ENCODE results near the gene ORC5.
"Not testable (repeated sequence)": the region's sequence is repeated elsewhere in the genome, so short reads cannot be mapped to it uniquely, and the experiment has no call there.

ORC5 gene

GRCh38 chr7:104179178-104179577, 28.6 kb downstream of the ORC5 start:
- DNase-seq = no peak

- not testable (repeated sequence) for DNase-seq
These were observed 30.2 kb downstream of the ORC5 start for GRCh38 chr7:104177565-104178083.

- DNase-seq = no peak
These were observed 31.5 kb downstream of the ORC5 start for GRCh38 chr7:104176332-104176731.

- no peak for DNase-seq
These were observed 32.3 kb downstream of the ORC5 start for GRCh38 chr7:104175361-104175984.

- DNase-seq = no peak
These were observed 33.0 kb downstream of the ORC5 start for GRCh38 chr7:104174798-104175197.

GRCh38 chr7:104162081-104162480, 45.7 kb downstream of the ORC5 start:
- no peak for DNase-seq

GRCh38 chr7:104161244-104161643, 46.6 kb downstream of the ORC5 start:
- no peak for DNase-seq

GRCh38 chr7:104160375-104160774, 47.4 kb downstream of the ORC5 start:
- peak; percentile 35 for DNase-seq

GRCh38 chr7:104156842-104157277, 51.0 kb downstream of the ORC5 start:
- DNase-seq = peak; percentile 26

GRCh38 chr7:104153287-104153686, 54.5 kb downstream of the ORC5 start:
- DNase-seq = no peak

GRCh38 chr7:104152468-104152867, 55.3 kb downstream of the ORC5 start:
- DNase-seq = no peak

GRCh38 chr7:104150470-104150869, 57.3 kb downstream of the ORC5 start:
- DNase-seq = no peak

GRCh38 chr7:104149822-104150221, 58.0 kb downstream of the ORC5 start:
- no peak for DNase-seq

- no peak for DNase-seq
These were observed 65.7 kb downstream of the ORC5 start for GRCh38 chr7:104142147-104142546.

- DNase-seq = no peak
These were observed 69.8 kb downstream of the ORC5 start for GRCh38 chr7:104137971-104138370.

- DNase-seq = no peak
These were observed 70.3 kb downstream of the ORC5 start for GRCh38 chr7:104137511-104137910.

GRCh38 chr7:104136981-104137380, 70.8 kb downstream of the ORC5 start:
- DNase-seq = no peak

GRCh38 chr7:104136561-104136960, 71.3 kb downstream of the ORC5 start:
- DNase-seq = no peak

GRCh38 chr7:104135760-104136558, 71.9 kb downstream of the ORC5 start:
- DNase-seq = no peak

GRCh38 chr7:104133238-104133637, 74.6 kb downstream of the ORC5 start:
- DNase-seq = no peak

GRCh38 chr7:104130726-104131125, 77.1 kb downstream of the ORC5 start:
- DNase-seq = no peak

GRCh38 chr7:104127204-104127603, 80.6 kb downstream of the ORC5 start:
- DNase-seq = no peak

GRCh38 chr7:104126411-104126841, 81.4 kb downstream of the ORC5 start:
- no peak for DNase-seq

GRCh38 chr7:104124893-104125477, 82.8 kb downstream of the ORC5 start:
- no peak for DNase-seq

Data from suppressor macrophage treated with lipopolysaccharide for 4 hours (primary cell).